Activated CD4-positive, alpha-beta T cell treated with anti-CD3 and anti-CD28 coated beads, Interleukin-2, amount 50 U/mL, for 48 hours (primary cell): ENCODE data around the gene ARHGAP15.
A peak's percentile ranks its signal among the peaks of the same experiment; 100 is the strongest.

Source experiments
- DNase-seq, 2 experiments: peaks; one replicate each; pipeline ENCODE4 v3.0.0-alpha.2; 2020

The ARHGAP15 gene

DNA sequence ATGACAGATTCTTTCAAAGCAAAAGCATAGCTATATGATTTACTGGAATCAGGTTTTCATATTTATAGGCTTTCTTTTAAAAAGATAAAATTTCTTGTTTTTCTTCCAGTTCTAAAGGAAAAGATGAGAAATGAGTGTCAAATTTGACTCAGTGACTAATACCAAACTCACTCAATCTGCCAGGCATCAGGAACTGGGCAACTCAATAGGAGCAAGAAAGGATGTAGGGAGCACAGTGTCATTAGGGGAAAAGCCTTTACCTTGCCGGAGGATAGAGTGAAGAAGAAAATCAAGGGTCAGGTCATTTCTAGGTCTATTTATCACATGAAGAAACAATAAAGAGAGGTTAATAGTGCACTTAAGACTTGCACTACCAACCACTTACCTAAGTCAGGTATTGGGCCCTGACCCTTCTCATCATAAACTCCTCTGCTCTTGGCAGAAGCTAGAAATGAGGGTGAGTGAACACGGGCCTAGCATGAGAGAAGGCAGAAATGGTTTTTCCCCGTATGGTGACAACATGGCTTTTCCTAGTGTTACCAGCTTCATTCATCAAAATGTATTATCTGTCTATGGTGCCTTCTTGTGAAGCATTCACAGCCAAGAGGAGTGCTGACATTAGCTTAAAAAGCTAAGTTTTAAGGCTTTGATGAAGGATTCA, 151.0 kb downstream of the ARHGAP15 start:
- no peak for DNase-seq

DNA sequence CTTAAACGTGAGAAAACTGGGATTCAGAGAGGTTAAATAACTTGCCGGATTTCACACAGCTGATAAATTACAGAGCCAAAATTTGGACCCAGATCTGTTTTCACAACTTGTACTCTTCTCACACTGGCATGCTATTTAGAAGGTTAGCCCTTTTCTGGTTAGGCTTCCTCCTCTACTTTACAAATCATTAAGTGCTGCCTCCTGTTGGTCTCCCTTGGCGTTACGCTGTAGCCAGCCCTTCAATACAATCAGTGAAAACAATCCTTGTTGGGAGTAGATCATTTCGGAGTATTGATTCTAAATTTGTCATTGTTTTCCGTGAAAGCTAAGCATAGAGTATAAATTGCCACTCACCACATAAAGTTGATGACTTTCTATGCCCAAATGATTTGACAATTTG, 153.5 kb downstream of the ARHGAP15 start:
- DNase-seq = peak; percentile 47 to 50

DNA sequence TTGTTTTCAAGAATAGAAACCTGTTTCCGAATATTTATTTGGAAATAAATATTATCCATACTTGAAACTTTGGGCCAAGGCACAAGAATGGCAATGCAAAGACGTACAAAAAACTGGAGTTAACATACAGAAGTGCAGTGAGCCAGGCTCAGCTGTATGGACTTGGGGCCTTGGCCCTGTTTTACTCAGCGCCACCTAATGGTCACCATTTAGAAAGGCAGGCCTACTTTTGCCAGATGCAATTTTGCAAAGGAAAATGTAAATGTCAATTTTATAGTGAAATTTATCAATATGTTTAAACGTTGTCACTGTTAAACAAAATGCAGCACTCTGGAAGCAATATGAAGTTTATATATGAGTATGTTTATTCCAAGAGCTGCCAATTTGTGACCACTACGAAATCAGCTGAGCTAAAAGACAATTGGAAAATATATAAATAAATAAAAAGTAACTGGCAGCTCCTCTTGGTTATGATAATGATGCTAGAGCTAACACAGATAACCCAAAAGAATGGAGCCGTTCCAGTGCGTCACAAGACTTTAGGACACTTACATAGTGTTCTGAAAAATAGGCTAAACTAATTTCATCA, 155.0 kb downstream of the ARHGAP15 start:
- DNase-seq = peak in 1 of 2 experiments; percentile 25

DNA sequence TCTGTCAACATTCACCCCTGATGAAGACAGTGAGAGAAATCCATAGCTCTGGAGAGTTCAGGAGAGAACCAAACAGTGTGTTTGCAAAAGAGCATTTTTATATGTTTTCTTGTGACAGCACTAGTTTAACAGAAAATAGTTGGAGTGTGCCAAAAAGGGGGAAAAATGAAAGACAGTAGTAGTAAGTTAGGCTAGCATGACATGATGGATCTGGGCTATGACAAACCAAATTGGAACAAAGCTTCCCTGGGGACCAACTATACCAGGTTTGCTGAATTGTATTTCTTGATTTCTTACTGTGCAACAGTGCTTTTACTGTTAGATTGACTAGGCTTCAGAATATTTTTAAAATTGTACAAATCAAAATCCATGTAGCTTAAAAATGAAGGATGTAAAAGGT, 159.8 kb downstream of the ARHGAP15 start:
- no peak for DNase-seq

DNA sequence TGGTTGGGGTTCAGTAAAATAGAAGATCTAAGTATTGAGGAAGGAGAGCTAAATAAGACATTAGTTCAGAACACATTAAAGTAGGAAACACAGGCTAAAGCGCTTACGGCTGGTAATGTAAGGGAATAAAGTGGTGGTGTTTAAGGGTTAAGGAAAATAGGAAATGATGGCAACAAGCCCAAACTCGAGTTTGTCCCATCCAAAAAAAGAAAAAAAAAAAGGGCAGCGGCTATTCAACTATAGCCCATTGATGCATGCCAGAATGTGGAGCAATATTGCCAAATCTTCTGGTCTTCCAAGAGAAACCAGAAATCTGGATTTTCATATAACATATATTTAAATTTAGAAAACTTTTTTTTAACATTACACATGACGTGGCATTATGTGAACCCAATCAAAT, 161.0 kb downstream of the ARHGAP15 start:
- DNase-seq = no peak

GRCh38 chr2:143294068-143294467, 164.8 kb downstream of the ARHGAP15 start:
- no peak for DNase-seq

- DNase-seq = no peak
Observed at GRCh38 chr2:143296089-143296488, 166.9 kb downstream of the ARHGAP15 start.

- DNase-seq = no peak
Observed at GRCh38 chr2:143297182-143297581, 168.0 kb downstream of the ARHGAP15 start.

- DNase-seq = no peak
Observed at GRCh38 chr2:143300536-143300935, 171.3 kb downstream of the ARHGAP15 start.

DNA sequence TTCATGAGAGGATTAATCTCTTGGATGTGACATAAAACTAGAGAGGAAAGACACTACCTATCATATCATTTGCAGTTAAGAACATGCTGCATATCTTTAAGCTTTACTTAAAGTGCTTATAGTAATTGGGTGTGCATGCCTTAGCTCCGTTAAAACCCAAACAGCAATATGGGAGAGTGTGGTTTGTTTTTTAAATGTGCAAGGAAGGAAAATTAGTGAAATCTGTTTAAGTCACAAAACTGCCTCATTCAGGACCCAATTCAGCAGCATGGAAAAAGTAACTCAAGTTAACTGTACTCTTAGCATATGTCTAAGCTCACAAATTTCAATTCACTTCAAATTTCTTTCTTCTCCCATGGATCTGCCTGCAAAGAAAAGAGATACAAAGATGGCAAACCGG, 182.2 kb downstream of the ARHGAP15 start:
- no peak for DNase-seq

- no peak for DNase-seq
Observed at GRCh38 chr2:143312441-143312840, 183.2 kb downstream of the ARHGAP15 start.

DNA sequence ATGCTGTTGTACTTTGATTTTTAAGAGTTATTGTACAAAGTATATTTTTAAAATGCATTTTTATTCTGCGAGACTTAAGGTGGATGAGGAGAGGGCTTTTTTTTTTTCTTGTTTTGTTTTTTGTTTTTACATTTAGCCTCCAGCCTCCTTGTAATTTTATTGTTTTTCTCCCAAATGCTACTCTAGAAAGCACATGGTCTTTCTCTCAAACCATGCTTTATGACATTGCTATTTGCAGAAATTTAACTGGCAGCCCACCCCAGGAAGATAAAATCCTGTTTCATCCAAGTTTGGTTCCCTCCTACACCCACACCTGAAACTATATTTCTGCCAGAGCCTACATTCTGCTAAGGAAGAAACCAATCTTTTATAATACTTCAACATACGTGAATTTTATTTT, 184.6 kb downstream of the ARHGAP15 start:
- DNase-seq = no peak

GRCh38 chr2:143321994-143322393, 192.8 kb downstream of the ARHGAP15 start:
- DNase-seq = no peak

GRCh38 chr2:143329288-143329687, 200.1 kb downstream of the ARHGAP15 start:
- DNase-seq = no peak

- DNase-seq = no peak
Observed at GRCh38 chr2:143333168-143333791, 204.1 kb downstream of the ARHGAP15 start.

DNA sequence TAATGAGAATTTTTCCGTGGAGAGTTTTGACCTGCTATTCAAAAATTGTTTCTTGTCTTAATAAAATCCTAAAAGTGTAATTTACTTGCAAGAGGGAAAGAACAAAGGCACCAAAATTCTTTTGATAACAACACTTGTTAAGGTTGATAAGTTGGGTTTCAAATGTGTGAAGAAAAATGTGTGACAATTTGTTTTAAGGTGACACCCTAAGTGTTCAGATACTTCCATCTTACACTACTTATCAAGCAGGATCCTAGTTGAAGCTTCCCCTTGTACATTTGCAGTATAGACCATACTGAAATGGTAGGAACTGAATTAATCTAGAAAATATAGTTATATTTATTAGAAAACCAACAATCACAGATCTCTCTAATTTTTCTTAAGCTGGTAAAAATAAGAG, 204.6 kb downstream of the ARHGAP15 start:
- no peak for DNase-seq

- no peak for DNase-seq
Observed at GRCh38 chr2:143334837-143335236, 205.6 kb downstream of the ARHGAP15 start.

GRCh38 chr2:143336719-143337210, 207.5 kb downstream of the ARHGAP15 start:
- no peak for DNase-seq

- DNase-seq = no peak
Observed at GRCh38 chr2:143341478-143341877, 212.3 kb downstream of the ARHGAP15 start.

DNA sequence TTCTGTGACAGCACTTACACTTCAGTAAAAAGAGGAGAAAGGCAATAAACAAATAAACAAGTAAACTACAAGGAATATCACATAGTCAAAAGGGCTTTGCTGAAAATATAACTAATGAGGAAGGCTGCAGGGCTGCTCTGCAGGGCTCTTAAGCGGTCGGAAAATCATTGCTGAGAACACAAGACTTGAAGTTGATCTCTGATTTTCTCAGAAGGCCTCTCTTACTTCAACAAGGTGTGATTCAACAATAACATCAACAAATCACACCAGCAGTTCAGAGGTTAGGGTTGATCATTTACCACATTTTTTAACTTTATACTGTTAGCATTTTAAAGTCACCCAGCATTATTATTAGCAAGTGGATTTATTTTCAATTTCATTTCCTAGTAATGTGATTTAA, 215.6 kb downstream of the ARHGAP15 start:
- no peak for DNase-seq

- no peak for DNase-seq
Observed at GRCh38 chr2:143345887-143346787, 216.9 kb downstream of the ARHGAP15 start.

- DNase-seq = no peak
Observed at GRCh38 chr2:143347271-143347695, 218.1 kb downstream of the ARHGAP15 start.

- DNase-seq = no peak
Observed at GRCh38 chr2:143347901-143348414, 218.7 kb downstream of the ARHGAP15 start.
